Gastrocnemius medialis (tissue), 4 donors: ENCODE results near the gene WDR33.
"Not testable (repeated sequence)": the region's sequence is repeated elsewhere in the genome, so short reads cannot be mapped to it uniquely, and the experiment has no call there.

Experiments
- POLR2A ChIP-seq, 2 donors: fragments of 450-650 bp; IDR thresholded peaks; one replicate each; pipeline ENCODE4 v1.6.1; 2017; ENCODE audit warnings: antibody characterized with exemption in 2 of 2, mild to moderate bottlenecking in 2 of 2, moderate library complexity in 2 of 2
- TF ChIP-seq, protein P1 (sequence below), 5 experiments: fragments of 450-650 bp in 3 of 5; fragments of 200-600 bp in 2 of 5; sonication (generic) in 2 of 5; IDR thresholded peaks in 4 of 5; conservative IDR thresholded peaks in 1 of 5; 1 replicate in 4 of 5; 2 replicates in 1 of 5; pipeline ENCODE4 v1.5.1; 2016 to 2019; ENCODE audit warnings: antibody characterized with exemption in 5 of 5, mild to moderate bottlenecking in 3 of 5, moderate library complexity in 3 of 5

DNA sequence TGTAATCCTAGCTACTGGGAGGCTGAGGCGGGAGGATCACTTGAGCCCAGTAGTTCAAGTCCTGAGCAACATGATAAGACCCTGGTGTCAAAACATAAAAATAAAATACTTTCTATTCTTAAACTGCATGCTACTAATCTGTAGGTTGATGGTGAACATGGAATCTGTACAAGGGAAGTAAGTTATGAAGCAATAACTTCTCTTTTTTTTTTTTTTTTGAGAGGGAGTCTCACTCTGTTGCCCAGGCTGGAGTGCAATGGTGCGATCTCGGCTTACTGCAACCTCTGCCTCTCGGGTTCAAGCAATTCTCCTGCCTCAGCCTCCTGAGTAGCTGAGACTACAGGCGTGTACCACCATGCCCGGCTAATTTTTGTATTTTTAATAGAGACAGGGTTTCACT, 16.1 kb downstream of the WDR33 start:
- TF ChIP-seq POLR2A (IDR thresholded peaks at IDR 0.05), result not testable (repeated sequence)
- TF ChIP-seq, protein P1, sequence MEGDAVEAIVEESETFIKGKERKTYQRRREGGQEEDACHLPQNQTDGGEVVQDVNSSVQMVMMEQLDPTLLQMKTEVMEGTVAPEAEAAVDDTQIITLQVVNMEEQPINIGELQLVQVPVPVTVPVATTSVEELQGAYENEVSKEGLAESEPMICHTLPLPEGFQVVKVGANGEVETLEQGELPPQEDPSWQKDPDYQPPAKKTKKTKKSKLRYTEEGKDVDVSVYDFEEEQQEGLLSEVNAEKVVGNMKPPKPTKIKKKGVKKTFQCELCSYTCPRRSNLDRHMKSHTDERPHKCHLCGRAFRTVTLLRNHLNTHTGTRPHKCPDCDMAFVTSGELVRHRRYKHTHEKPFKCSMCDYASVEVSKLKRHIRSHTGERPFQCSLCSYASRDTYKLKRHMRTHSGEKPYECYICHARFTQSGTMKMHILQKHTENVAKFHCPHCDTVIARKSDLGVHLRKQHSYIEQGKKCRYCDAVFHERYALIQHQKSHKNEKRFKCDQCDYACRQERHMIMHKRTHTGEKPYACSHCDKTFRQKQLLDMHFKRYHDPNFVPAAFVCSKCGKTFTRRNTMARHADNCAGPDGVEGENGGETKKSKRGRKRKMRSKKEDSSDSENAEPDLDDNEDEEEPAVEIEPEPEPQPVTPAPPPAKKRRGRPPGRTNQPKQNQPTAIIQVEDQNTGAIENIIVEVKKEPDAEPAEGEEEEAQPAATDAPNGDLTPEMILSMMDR (IDR thresholded peaks at IDR 0.05 in 4 of 5, conservative IDR thresholded peaks at IDR 0.05 in 1 of 5), result not testable (repeated sequence)
